Stimulated activated CD8-positive, alpha-beta memory T cell treated with anti-CD3 and anti-CD28 coated beads, Interleukin-4, amount 100 ng/mL, for 48 hours (primary cell): ENCODE measurements around the gene EFNA4.
"Not testable (repeated sequence)": the region's sequence is repeated elsewhere in the genome, so short reads cannot be mapped to it uniquely, and the experiment has no call there.

Experiments
- DNase-seq: peaks from one replicate; pipeline ENCODE4 v3.0.0-alpha.2; 2020

The EFNA4 gene

GRCh38 chr1:155091071-155092051, 27.8 kb downstream of the EFNA4 start:
- peak; percentile 91 for DNase-seq

GRCh38 chr1:155092131-155092530, 28.6 kb downstream of the EFNA4 start:
- DNase-seq = no peak

- no peak for DNase-seq
These were observed 29.1 kb downstream of the EFNA4 start for GRCh38 chr1:155092641-155093040.

GRCh38 chr1:155093911-155094621, 30.5 kb downstream of the EFNA4 start:
- DNase-seq = no peak

GRCh38 chr1:155094622-155094948, 31.0 kb downstream of the EFNA4 start:
- no peak for DNase-seq

GRCh38 chr1:155099331-155099730, 35.8 kb downstream of the EFNA4 start:
- no peak for DNase-seq

GRCh38 chr1:155103325-155103724, 39.8 kb downstream of the EFNA4 start:
- no peak for DNase-seq

- no peak for DNase-seq
These were observed 41.3 kb downstream of the EFNA4 start for GRCh38 chr1:155104605-155105534.

- no peak for DNase-seq
These were observed 42.1 kb downstream of the EFNA4 start for GRCh38 chr1:155105604-155106011.

GRCh38 chr1:155106862-155107261, 43.3 kb downstream of the EFNA4 start:
- DNase-seq = no peak

- no peak for DNase-seq
These were observed 44.0 kb downstream of the EFNA4 start for GRCh38 chr1:155107309-155108264.

- no peak for DNase-seq
These were observed 44.8 kb downstream of the EFNA4 start for GRCh38 chr1:155108296-155108695.

- no peak for DNase-seq
These were observed 46.8 kb downstream of the EFNA4 start for GRCh38 chr1:155110381-155110780.

GRCh38 chr1:155110826-155111225, 47.3 kb downstream of the EFNA4 start:
- DNase-seq = no peak

GRCh38 chr1:155113450-155113980, 50.0 kb downstream of the EFNA4 start:
- no peak for DNase-seq

- DNase-seq = no peak
These were observed 52.7 kb downstream of the EFNA4 start for GRCh38 chr1:155116113-155116764.

- DNase-seq = no peak
These were observed 54.1 kb downstream of the EFNA4 start for GRCh38 chr1:155117610-155118009.

- DNase-seq = not testable (repeated sequence)
These were observed 54.5 kb downstream of the EFNA4 start for GRCh38 chr1:155118090-155118489.
